Activated CD4-positive, alpha-beta memory T cell treated with anti-CD3 and anti-CD28 coated beads for 36 hours (primary cell): ENCODE results near the gene KIF21B. TPM values are rescaled to one million over a fixed set of nuclear protein-coding genes. Genes with fewer than 3 reads are reported as not detected.
A peak's percentile ranks its signal among the peaks of the same experiment; 100 is the strongest.

Experiments
- CTCF ChIA-PET: fragments of 350-600 bp; sonication (Branson Sonifier 250); formaldehyde crosslinking; loops from one replicate; lab custom pipeline; 2021; ENCODE audit warnings: antibody characterized with exemption, inconsistent platforms; lab: Charles Lee
- POLR2A ChIA-PET: fragments of 350-600 bp; sonication (Branson Sonifier 250); formaldehyde crosslinking; loops from one replicate; lab custom pipeline; 2021; ENCODE audit warnings: antibody characterized with exemption; lab: Charles Lee
- DNase-seq: peaks from one replicate; pipeline ENCODE4 v3.0.0-alpha.2; 2020
- H3K27ac Mint-ChIP-seq: one replicate; pipeline ENCODE4 v1.8.0; 2021; ENCODE audit warnings: mixed read lengths
- H3K27me3 Mint-ChIP-seq: one replicate; pipeline ENCODE4 v1.8.0; 2021; ENCODE audit warnings: mixed read lengths
- H3K36me3 Mint-ChIP-seq: one replicate; pipeline ENCODE4 v1.8.0; 2021; ENCODE audit warnings: mixed read lengths
- H3K4me1 Mint-ChIP-seq: one replicate; pipeline ENCODE4 v1.8.0; 2021; ENCODE audit warnings: low read depth, mixed read lengths
- H3K4me3 Mint-ChIP-seq: one replicate; pipeline ENCODE4 v1.8.0; 2021; ENCODE audit warnings: mild to moderate bottlenecking, mixed read lengths
- H3K9me3 Mint-ChIP-seq: one replicate; pipeline ENCODE4 v1.8.0; 2021; ENCODE audit warnings: mixed read lengths
- intact Hi-C: fragments of 100-400 bp; cut with micrococcal nuclease; formaldehyde crosslinking; loops from one replicate; pipeline ENCODE4 v1.15.1; 2023
- total RNA-seq, 2 experiments: library from RNA; stranded (reverse); gene quantifications; one replicate each; pipeline ENCODE4 v1.2.3, GENCODE V29; 2021

Gene KIF21B
- total RNA-seq, 2 experiments from 2014 or later: 56.6 to 58.7 TPM

GRCh38 chr1:201008666-201009360, 14.7 kb downstream of the KIF21B start:
- H3K4me1 Mint-ChIP-seq: peaks cover 44% of the 10 kb centered on the region
- POLR2A ChIA-PET: interaction anchor here (1.0 kb wide), 1 partner anchor 12 kb away, joined by 6 read pairs; no protein-coding TSS in a partner anchor

GRCh38 chr1:201007481-201007880, 16.0 kb downstream of the KIF21B start:
- Mint-ChIP-seq H3K27me3 (no peaks in the 10 kb centered on the region), H3K4me3 (no peak overlapping the region), H3K36me3 (peaks cover 13% of the 10 kb centered on the region), H3K27ac (no peak overlapping the region), H3K4me1 (peaks cover 39% of the 10 kb centered on the region), H3K9me3 (no peaks in the 10 kb centered on the region)
- intact Hi-C loops: no loop called here
- DNase-seq: no peak
- POLR2A ChIA-PET: no interaction called here
- CTCF ChIA-PET: no interaction called here

More at GRCh38 chr1:201008666-201009360, 14.7 kb downstream of the KIF21B start:
- no peak for DNase-seq
- Mint-ChIP-seq H3K9me3 (no peaks in the 10 kb centered on the region), H3K27ac (no peak overlapping the region), H3K27me3 (no peaks in the 10 kb centered on the region), H3K36me3 (peaks cover 7% of the 10 kb centered on the region), H3K4me3 (no peak overlapping the region)
- intact Hi-C loops: no loop called here
- CTCF ChIA-PET: interaction anchor here (0.5 to 2.7 kb wide), 3 partner anchors 33 to 387 kb away, joined by 3 to 9 read pairs (median 3); no protein-coding TSS in a partner anchor

GRCh38 chr1:201006450-201006849, 17.1 kb downstream of the KIF21B start:
- H3K36me3 Mint-ChIP-seq: peaks cover 23% of the 10 kb centered on the region
- POLR2A ChIA-PET: interaction anchor here (0.7 to 1.3 kb wide), 3 partner anchors 9 to 19 kb away, joined by 3 read pairs; no protein-coding TSS in a partner anchor

GRCh38 chr1:201004732-201005131, 18.8 kb downstream of the KIF21B start:
- Mint-ChIP-seq H3K9me3 (no peaks in the 10 kb centered on the region), H3K27ac (no peak overlapping the region), H3K4me3 (no peak overlapping the region), H3K4me1 (peaks cover 27% of the 10 kb centered on the region), H3K27me3 (no peaks in the 10 kb centered on the region), H3K36me3 (peaks cover 33% of the 10 kb centered on the region)
- intact Hi-C loops: no loop called here
- no peak for DNase-seq
- POLR2A ChIA-PET: interaction anchor here (2.3 kb wide), 1 partner anchor 15 kb away, joined by 8 read pairs; no protein-coding TSS in a partner anchor
- CTCF ChIA-PET: interaction anchor here (0.9 to 3.1 kb wide), 4 partner anchors 16 to 32 kb away, joined by 3 to 14 read pairs (median 7); no protein-coding TSS in a partner anchor

More at GRCh38 chr1:201006450-201006849, 17.1 kb downstream of the KIF21B start:
- H3K4me3 Mint-ChIP-seq: no peak overlapping the region
- no peak for DNase-seq
- no peaks in the 10 kb centered on the region for H3K9me3 Mint-ChIP-seq
- intact Hi-C loops: no loop called here
- H3K4me1 Mint-ChIP-seq: peaks cover 37% of the 10 kb centered on the region
- no peaks in the 10 kb centered on the region for H3K27me3 Mint-ChIP-seq
- CTCF ChIA-PET: interaction anchor here (3.0 to 3.1 kb wide), 2 partner anchors 14 to 26 kb away, joined by 11 to 14 read pairs; no protein-coding TSS in a partner anchor
- no peak overlapping the region for H3K27ac Mint-ChIP-seq

- no peaks in the 10 kb centered on the region for H3K27me3 Mint-ChIP-seq
- H3K36me3 Mint-ChIP-seq: peaks cover 38% of the 10 kb centered on the region
- no peak for DNase-seq
- ChIA-PET POLR2A (interaction anchor here (2.3 kb wide), 1 partner anchor 15 kb away, joined by 8 read pairs; no protein-coding TSS in a partner anchor), CTCF (interaction anchor here (0.9 to 3.1 kb wide), 4 partner anchors 16 to 32 kb away, joined by 3 to 14 read pairs (median 8); no protein-coding TSS in a partner anchor)
- no peak overlapping the region for H3K4me3 Mint-ChIP-seq
- peak overlapping the region; percentile 55 for H3K27ac Mint-ChIP-seq
- peaks cover 21% of the 10 kb centered on the region for H3K4me1 Mint-ChIP-seq
- no peaks in the 10 kb centered on the region for H3K9me3 Mint-ChIP-seq
- intact Hi-C loops: no loop called here
These were observed 19.4 kb downstream of the KIF21B start for GRCh38 chr1:201004154-201004553.

GRCh38 chr1:201002510-201002909, 21.0 kb downstream of the KIF21B start:
- Mint-ChIP-seq H3K27me3 (no peaks in the 10 kb centered on the region), H3K9me3 (no peaks in the 10 kb centered on the region), H3K36me3 (peaks cover 52% of the 10 kb centered on the region), H3K27ac (peak overlapping the region; percentile 39), H3K4me1 (peaks cover 16% of the 10 kb centered on the region), H3K4me3 (no peak overlapping the region)
- DNase-seq: peak; percentile 41
- intact Hi-C loops: loop anchor here (2.0 kb wide), 1 partner anchor 18 kb away; no protein-coding TSS in a partner anchor
- ChIA-PET POLR2A (interaction anchor here (1.0 kb wide), 1 partner anchor 23 kb away, joined by 3 read pairs; no protein-coding TSS in a partner anchor), CTCF (interaction anchor here (1.0 to 2.6 kb wide), 2 partner anchors 13 to 31 kb away, joined by 3 to 9 read pairs; no protein-coding TSS in a partner anchor)

- Mint-ChIP-seq H3K4me3 (no peak overlapping the region), H3K4me1 (peaks cover 16% of the 10 kb centered on the region), H3K27me3 (no peaks in the 10 kb centered on the region), H3K9me3 (no peaks in the 10 kb centered on the region), H3K36me3 (peaks cover 54% of the 10 kb centered on the region), H3K27ac (no peak overlapping the region)
- ChIA-PET POLR2A (interaction anchor here (1.0 kb wide), 1 partner anchor 24 kb away, joined by 3 read pairs; no protein-coding TSS in a partner anchor), CTCF (interaction anchor here (1.0 to 2.6 kb wide), 2 partner anchors 14 to 31 kb away, joined by 3 to 9 read pairs; no protein-coding TSS in a partner anchor)
- no peak for DNase-seq
- intact Hi-C loops: loop anchor here (2.0 kb wide), 1 partner anchor 19 kb away; no protein-coding TSS in a partner anchor
These were observed 21.6 kb downstream of the KIF21B start for GRCh38 chr1:201001962-201002361.

- Mint-ChIP-seq H3K4me3 (no peak overlapping the region), H3K36me3 (peaks cover 60% of the 10 kb centered on the region), H3K4me1 (peaks cover 16% of the 10 kb centered on the region), H3K27me3 (no peaks in the 10 kb centered on the region), H3K27ac (no peak overlapping the region), H3K9me3 (no peaks in the 10 kb centered on the region)
- POLR2A ChIA-PET: no interaction called here
- intact Hi-C loops: no loop called here
- CTCF ChIA-PET: interaction anchor here (1.2 to 2.6 kb wide), 3 partner anchors 21 to 114 kb away, joined by 3 to 9 read pairs (median 4); no protein-coding TSS in a partner anchor
- DNase-seq: no peak
These were observed 23.1 kb downstream of the KIF21B start for GRCh38 chr1:201000391-201000790.

- Mint-ChIP-seq H3K4me3 (no peak overlapping the region), H3K36me3 (peaks cover 59% of the 10 kb centered on the region), H3K4me1 (peaks cover 16% of the 10 kb centered on the region), H3K27me3 (no peaks in the 10 kb centered on the region), H3K9me3 (no peaks in the 10 kb centered on the region), H3K27ac (no peak overlapping the region)
- no peak for DNase-seq
- ChIA-PET POLR2A (no interaction called here), CTCF (interaction anchor here (1.6 to 2.6 kb wide), 4 partner anchors 19 to 115 kb away, joined by 4 to 9 read pairs (median 6); no protein-coding TSS in a partner anchor)
- intact Hi-C loops: no loop called here
These were observed 23.8 kb downstream of the KIF21B start for GRCh38 chr1:200999667-201000066.

GRCh38 chr1:200998323-200998722, 25.2 kb downstream of the KIF21B start:
- no peak for DNase-seq
- H3K4me3 Mint-ChIP-seq: no peak overlapping the region
- H3K27ac Mint-ChIP-seq: no peak overlapping the region
- ChIA-PET CTCF (interaction anchor here (1.6 to 1.7 kb wide), 2 partner anchors 18 to 28 kb away, joined by 4 to 8 read pairs; no protein-coding TSS in a partner anchor), POLR2A (interaction anchor here (0.8 kb wide), 1 partner anchor 21 kb away, joined by 3 read pairs; no protein-coding TSS in a partner anchor)
- intact Hi-C loops: no loop called here
- no peaks in the 10 kb centered on the region for H3K27me3 Mint-ChIP-seq
- H3K4me1 Mint-ChIP-seq: peaks cover 16% of the 10 kb centered on the region
- H3K9me3 Mint-ChIP-seq: no peaks in the 10 kb centered on the region
- peaks cover 60% of the 10 kb centered on the region for H3K36me3 Mint-ChIP-seq

- Mint-ChIP-seq H3K27ac (no peak overlapping the region), H3K36me3 (peaks cover 38% of the 10 kb centered on the region), H3K27me3 (no peaks in the 10 kb centered on the region), H3K4me3 (no peak overlapping the region), H3K4me1 (no peaks in the 10 kb centered on the region), H3K9me3 (no peaks in the 10 kb centered on the region)
- intact Hi-C loops: no loop called here
- CTCF ChIA-PET: interaction anchor here (1.1 to 8.1 kb wide), 2 partner anchors 13 to 21 kb away, joined by 6 to 52 read pairs; no protein-coding TSS in a partner anchor
- no peak for DNase-seq
- POLR2A ChIA-PET: interaction anchor here (1.2 kb wide), 1 partner anchor 28 kb away, joined by 3 read pairs; no protein-coding TSS in a partner anchor
These were observed 31.0 kb downstream of the KIF21B start for GRCh38 chr1:200992382-200993048.
